ENCODE data around the gene TBXA2R.

- TF ChIP-seq, protein P1, sequence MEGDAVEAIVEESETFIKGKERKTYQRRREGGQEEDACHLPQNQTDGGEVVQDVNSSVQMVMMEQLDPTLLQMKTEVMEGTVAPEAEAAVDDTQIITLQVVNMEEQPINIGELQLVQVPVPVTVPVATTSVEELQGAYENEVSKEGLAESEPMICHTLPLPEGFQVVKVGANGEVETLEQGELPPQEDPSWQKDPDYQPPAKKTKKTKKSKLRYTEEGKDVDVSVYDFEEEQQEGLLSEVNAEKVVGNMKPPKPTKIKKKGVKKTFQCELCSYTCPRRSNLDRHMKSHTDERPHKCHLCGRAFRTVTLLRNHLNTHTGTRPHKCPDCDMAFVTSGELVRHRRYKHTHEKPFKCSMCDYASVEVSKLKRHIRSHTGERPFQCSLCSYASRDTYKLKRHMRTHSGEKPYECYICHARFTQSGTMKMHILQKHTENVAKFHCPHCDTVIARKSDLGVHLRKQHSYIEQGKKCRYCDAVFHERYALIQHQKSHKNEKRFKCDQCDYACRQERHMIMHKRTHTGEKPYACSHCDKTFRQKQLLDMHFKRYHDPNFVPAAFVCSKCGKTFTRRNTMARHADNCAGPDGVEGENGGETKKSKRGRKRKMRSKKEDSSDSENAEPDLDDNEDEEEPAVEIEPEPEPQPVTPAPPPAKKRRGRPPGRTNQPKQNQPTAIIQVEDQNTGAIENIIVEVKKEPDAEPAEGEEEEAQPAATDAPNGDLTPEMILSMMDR (IDR thresholded peaks at IDR 0.05; ENCODE audit: low read length) = no peak
- no peak for TF ChIP-seq EZH2 (IDR thresholded peaks at IDR 0.05; ENCODE audit: borderline replicate concordance, low read length)
Observed at GRCh38 chr19:3604227-3604986, 2.3 kb downstream of the TBXA2R start.

All from OCI-LY1 (cell line).